Nephron progenitor cell (in vitro differentiated cells): ENCODE results near the gene LDLRAD4.

Experiments
- DNase-seq: peaks from one replicate; pipeline ENCODE4 v3.0.0; 2021
- H3K27ac Mint-ChIP-seq: 2 replicates; pipeline ENCODE4 v1.8.0; 2021; ENCODE audit warnings: mild to moderate bottlenecking, moderate library complexity, mixed read lengths
- H3K27me3 Mint-ChIP-seq: 2 replicates; pipeline ENCODE4 v1.8.0; 2021; ENCODE audit warnings: mild to moderate bottlenecking, low read depth, mixed read lengths; ENCODE audit not compliant: poor library complexity
- H3K36me3 Mint-ChIP-seq: 2 replicates; pipeline ENCODE4 v1.8.0; 2021; ENCODE audit warnings: low read depth, mixed read lengths
- H3K4me1 Mint-ChIP-seq: 2 replicates; pipeline ENCODE4 v1.8.0; 2021; ENCODE audit warnings: mixed read lengths
- H3K4me3 Mint-ChIP-seq: 2 replicates; pipeline ENCODE4 v1.8.0; 2021; ENCODE audit warnings: mild to moderate bottlenecking, moderate library complexity, mixed read lengths
- H3K9me3 Mint-ChIP-seq: 2 replicates; pipeline ENCODE4 v1.8.0; 2021; ENCODE audit warnings: mild to moderate bottlenecking, moderate library complexity, mixed read lengths
- CTCF ChIP-seq: fragments of 200-600 bp; sonication (generic); IDR thresholded peaks from 2 replicates; pipeline ENCODE4 v1.5.0; 2021; ENCODE audit warnings: antibody characterized with exemption

Gene LDLRAD4

GRCh38 chr18:13275075-13275474 lies 56.5 kb downstream of the LDLRAD4 start:
- Mint-ChIP-seq H3K36me3 (no peaks in the 10 kb centered on the region), H3K27ac (no peak overlapping the region), H3K4me3 (no peak overlapping the region), H3K9me3 (no peaks in the 10 kb centered on the region), H3K27me3 (peaks cover 15% of the 10 kb centered on the region), H3K4me1 (peaks cover 29% of the 10 kb centered on the region)
- DNase-seq, result no peak
- TF ChIP-seq CTCF, result no peak

- no peak overlapping the region for H3K27ac Mint-ChIP-seq
- peaks cover 1% of the 10 kb centered on the region for H3K9me3 Mint-ChIP-seq
- no peak for DNase-seq
- no peak for TF ChIP-seq CTCF
- H3K4me1 Mint-ChIP-seq, result peaks cover 41% of the 10 kb centered on the region
- no peaks in the 10 kb centered on the region for H3K36me3 Mint-ChIP-seq
- no peak overlapping the region for H3K4me3 Mint-ChIP-seq
- H3K27me3 Mint-ChIP-seq, result peaks cover 15% of the 10 kb centered on the region
These were observed 58.3 kb downstream of the LDLRAD4 start for GRCh38 chr18:13276530-13277520.

GRCh38 chr18:13278062-13278630 lies 59.6 kb downstream of the LDLRAD4 start:
- H3K27me3 Mint-ChIP-seq, result peaks cover 7% of the 10 kb centered on the region
- H3K4me1 Mint-ChIP-seq, result peaks cover 41% of the 10 kb centered on the region
- no peak for TF ChIP-seq CTCF
- H3K9me3 Mint-ChIP-seq, result peaks cover 7% of the 10 kb centered on the region
- no peak overlapping the region for H3K4me3 Mint-ChIP-seq
- no peak for DNase-seq
- no peaks in the 10 kb centered on the region for H3K36me3 Mint-ChIP-seq
- no peak overlapping the region for H3K27ac Mint-ChIP-seq

- no peak for DNase-seq
- Mint-ChIP-seq H3K4me3 (no peak overlapping the region), H3K36me3 (no peaks in the 10 kb centered on the region), H3K27me3 (peaks cover under 1% of the 10 kb centered on the region), H3K27ac (peak overlapping the region; percentile 71), H3K9me3 (peaks cover 16% of the 10 kb centered on the region), H3K4me1 (peaks cover 33% of the 10 kb centered on the region)
- TF ChIP-seq CTCF, result no peak
These were observed 60.9 kb downstream of the LDLRAD4 start for GRCh38 chr18:13279181-13280069.

- no peak for TF ChIP-seq CTCF
- Mint-ChIP-seq H3K27me3 (no peaks in the 10 kb centered on the region), H3K4me1 (peaks cover 32% of the 10 kb centered on the region), H3K4me3 (peak overlapping the region; percentile 11), H3K36me3 (no peaks in the 10 kb centered on the region), H3K9me3 (peaks cover 16% of the 10 kb centered on the region), H3K27ac (peak overlapping the region; percentile 71)
- DNase-seq, result peak; percentile 50
These were observed 61.7 kb downstream of the LDLRAD4 start for GRCh38 chr18:13280070-13280795.
